HepG2 (cell line): Measurements from ENCODE around the gene CDAN1. TPM values are rescaled to one million over a fixed set of nuclear protein-coding genes. Genes with fewer than 3 reads are reported as not detected.
"Not testable (repeated sequence)": the region's sequence is repeated elsewhere in the genome, so short reads cannot be mapped to it uniquely, and the experiment has no call there.

Experiments
- ATAC-seq: fragments of 200-7000 bp; cut with Tn5 transposase; 3 replicates; pipeline ENCODE4 v1.9.1; 2020; ENCODE audit warnings: mild to moderate bottlenecking, moderate library complexity
- BruUV-seq: library from RNA; stranded (reverse); fragments of 400-500 nt; replicated peaks from 2 replicates; lab custom pipeline; 2021; lab: Mats Ljungman, UMichigan
- CTCF ChIA-PET: fragments of 300-600 bp; formaldehyde crosslinking; extraction: SDS; loops from one replicate; lab custom pipeline; 2021; ENCODE audit warnings: low total read pairs, inconsistent platforms, low intra/inter-chr PET ratio; lab: Yijun Ruan, JAX
- POLR2A ChIA-PET: fragments of 350-600 bp; sonication (Branson Sonifier 250); formaldehyde crosslinking; loops from one replicate; lab custom pipeline; 2020; ENCODE audit warnings: antibody characterized with exemption, inconsistent platforms; lab: Yijun Ruan, JAX
- DNase-seq: peaks from one replicate; pipeline ENCODE4 v3.0.0-alpha.2; 2015; ENCODE audit warnings: low spot score
- FAIRE-seq: peaks from 3 replicates; lab custom pipeline; 2011; peaks lifted over from hg19 to GRCh38; lab: Jason Lieb, UNC
- H2AFZ ChIP-seq: one replicate; pipeline ENCODE4 v1.6.1; 2011; ENCODE audit warnings: low read length, inconsistent platforms
- H3K27ac ChIP-seq: fragments of 300-600 bp; 3 replicates; pipeline ENCODE4 v1.8.0; 2011; ENCODE audit warnings: mixed run types, mild to moderate bottlenecking, mixed read lengths, low read length, inconsistent platforms; ENCODE audit not compliant: insufficient read depth; ENCODE audit errors: extremely low read length
- H3K27me3 ChIP-seq, 2 experiments: fragments of 200-600 bp in 1 of 2; 2 replicates in 1 of 2; 3 replicates in 1 of 2; pipeline versions ENCODE4 v1.6.0 to v1.8.0; 2011; ENCODE audit warnings: low read length in 2 of 2, mild to moderate bottlenecking in 2 of 2, moderate library complexity in 2 of 2, inconsistent platforms in 1 of 2; ENCODE audit not compliant: insufficient read depth in 2 of 2, control insufficient read depth in 1 of 2
- H3K36me3 ChIP-seq, 2 experiments: fragments of 200-600 bp in 1 of 2; replicated peaks in 1 of 2; 2 replicates in 1 of 2; 3 replicates in 1 of 2; pipeline versions ENCODE4 v1.5.1 to v1.8.0; 2011; ENCODE audit warnings: low read length in 2 of 2, inconsistent platforms in 1 of 2; ENCODE audit not compliant: insufficient read depth in 2 of 2, control insufficient read depth in 1 of 2
- H3K4me1 ChIP-seq: 2 replicates; pipeline ENCODE4 v1.5.1; 2012; ENCODE audit warnings: low read length, inconsistent platforms; ENCODE audit not compliant: insufficient read depth
- H3K4me2 ChIP-seq: 2 replicates; pipeline ENCODE4 v1.6.0; 2011; ENCODE audit warnings: low read depth, low read length, inconsistent platforms
- H3K4me3 ChIP-seq, 3 experiments: fragments of 200-600 bp in 1 of 3; sonication (generic), shearing (Covaris generic) in 1 of 3; replicated peaks in 1 of 3; 2 replicates each; pipeline ENCODE4 v1.5.1; 2011 to 2016; ENCODE audit warnings: low read length in 3 of 3, inconsistent platforms in 2 of 3, low read depth in 2 of 3, mild to moderate bottlenecking in 2 of 3, control low read depth in 1 of 3, mixed read lengths in 1 of 3; ENCODE audit not compliant: insufficient read depth in 1 of 3
- H3K79me2 ChIP-seq: one replicate; pipeline ENCODE4 v1.6.1; 2011; ENCODE audit warnings: low read length, inconsistent platforms; ENCODE audit not compliant: insufficient read depth
- H3K9ac ChIP-seq: 2 replicates; pipeline ENCODE4 v1.6.0; 2011; ENCODE audit warnings: mild to moderate bottlenecking, low read depth, low read length, inconsistent platforms; ENCODE audit not compliant: insufficient read depth
- H3K9me3 ChIP-seq: 2 replicates; pipeline ENCODE4 v1.5.1; 2012; ENCODE audit warnings: mild to moderate bottlenecking, low read length
- H4K20me1 ChIP-seq: 2 replicates; pipeline ENCODE4 v1.6.0; 2011; ENCODE audit warnings: inconsistent platforms, mild to moderate bottlenecking, low read length, moderate library complexity; ENCODE audit not compliant: insufficient read depth
- DMAP1 ChIP-seq: IDR thresholded peaks from 2 replicates; pipeline ENCODE4 v1.6.1; 2016
- EP300 ChIP-seq, 3 experiments: sonication (generic) in 1 of 3; formaldehyde crosslinking in 1 of 3; IDR thresholded peaks; 2 replicates each; pipeline versions ENCODE4 v1.5.1 to v1.6.1; 2011 to 2020; ENCODE audit warnings: low read depth in 2 of 3, low read length in 2 of 3, borderline replicate concordance in 1 of 3, improper control_type of control experiment in 1 of 3, mild to moderate bottlenecking in 1 of 3, missing genetic modification reagents in 1 of 3, moderate library complexity in 1 of 3
- FOSL1 ChIP-seq: sonication (generic); formaldehyde crosslinking; IDR thresholded peaks from 2 replicates; pipeline ENCODE4 v1.9.0; 2021; ENCODE audit warnings: missing genetic modification reagents, borderline replicate concordance
- GPN1 ChIP-seq: sonication (generic); formaldehyde crosslinking; IDR thresholded peaks from 2 replicates; pipeline ENCODE4 v1.5.1; 2020; ENCODE audit warnings: missing genetic modification reagents, borderline replicate concordance
- MXD3 ChIP-seq: IDR thresholded peaks from 2 replicates; pipeline ENCODE4 v1.6.1; 2016; ENCODE audit warnings: mild to moderate bottlenecking, missing biosample characterization, missing genetic modification reagents
- SALL2 ChIP-seq: sonication (generic); formaldehyde crosslinking; IDR thresholded peaks from 2 replicates; pipeline ENCODE4 v1.8.1; 2023; ENCODE audit warnings: mild to moderate bottlenecking, missing genetic modification reagents, inconsistent platforms
- SP140L ChIP-seq: sonication (generic); formaldehyde crosslinking; IDR thresholded peaks from 2 replicates; pipeline ENCODE4 v1.4.0; 2020; ENCODE audit warnings: missing genetic modification reagents, borderline replicate concordance
- THAP11 ChIP-seq: IDR thresholded peaks from 2 replicates; pipeline ENCODE4 v1.6.1; 2016; ENCODE audit warnings: missing biosample characterization, missing genetic modification reagents
- ZNF143 ChIP-seq: sonication (generic); formaldehyde crosslinking; IDR thresholded peaks from 2 replicates; pipeline ENCODE4 v1.4.0; 2020; ENCODE audit warnings: missing genetic modification reagents
- ZNF431 ChIP-seq: sonication (generic); formaldehyde crosslinking; IDR thresholded peaks from 2 replicates; pipeline ENCODE4 v1.9.0; 2022; ENCODE audit warnings: missing genetic modification reagents, low read depth, mild to moderate bottlenecking, borderline replicate concordance
- ZNF557 ChIP-seq: sonication (generic); formaldehyde crosslinking; IDR thresholded peaks from 2 replicates; pipeline ENCODE4 v1.4.0; 2020; ENCODE audit warnings: missing genetic modification reagents
- ZNF558 ChIP-seq: sonication (generic); formaldehyde crosslinking; IDR thresholded peaks from 2 replicates; pipeline ENCODE4 v1.9.0; 2022; ENCODE audit warnings: mild to moderate bottlenecking, missing genetic modification reagents, borderline replicate concordance
- ZNF567 ChIP-seq: sonication (generic); formaldehyde crosslinking; IDR thresholded peaks from 2 replicates; pipeline ENCODE4 v1.8.1; 2023; ENCODE audit warnings: mild to moderate bottlenecking, missing genetic modification reagents, borderline replicate concordance
- ZNF652 ChIP-seq: IDR thresholded peaks from 2 replicates; pipeline ENCODE4 v1.6.1; 2016; ENCODE audit warnings: low read depth, borderline replicate concordance
- ZNF720 ChIP-seq: sonication (generic); formaldehyde crosslinking; IDR thresholded peaks from 2 replicates; pipeline ENCODE4 v1.4.0; 2020; ENCODE audit warnings: missing genetic modification reagents
- ZNF792 ChIP-seq: IDR thresholded peaks from 2 replicates; pipeline ENCODE4 v1.6.1; 2016
- WGBS: methylation state at CpG from one replicate; pipeline ENCODE4 v1.1.6; 2017; ENCODE audit warnings: low lambda C conversion rate; 5-methylcytosine and 5-hydroxymethylcytosine counted together
- in situ Hi-C: cut with HindIII; loops from 2 replicates; pipeline ENCODE4 v1.10.0; 2017; ENCODE audit warnings: low pct_unique_long_range_greater_than_20kb; ENCODE audit not compliant: extremely low pct_ligation_motif_present
- intact Hi-C: fragments of 100-400 bp; cut with micrococcal nuclease; formaldehyde crosslinking; loops from one replicate; pipeline ENCODE4 v1.10.0; 2022; ENCODE audit not compliant: unreplicated experiment
- polyA plus RNA-seq, 8 experiments: library from polyadenylated mRNA; depleted of rRNA in 3 of 8; stranded (reverse) in 7 of 8; unstranded in 1 of 8; fragments of >200 nt; fragmentation: Illumina TruSeq in 4 of 8; extraction: Trizol in 4 of 8; gene quantifications; 2 replicates each; pipeline versions ENCODE4 v1.2.1 to v1.2.3, GENCODE V29; 2011 to 2016; ENCODE audit warnings: low read depth in 4 of 8, missing spikeins in 1 of 8, mixed read lengths in 1 of 8; ENCODE audit not compliant: insufficient read depth in 1 of 8
- total RNA-seq, 5 experiments: library from RNA; depleted of rRNA; stranded (reverse); fragments of >200 nt; fragmentation: Illumina TruSeq; extraction: Trizol; gene quantifications; 2 replicates each; pipeline ENCODE4 v1.2.3, GENCODE V29; 2016; ENCODE audit warnings: low read depth in 1 of 5
- TF ChIP-seq, protein P1 (sequence below): sonication (generic); formaldehyde crosslinking; conservative IDR thresholded peaks from 2 replicates; pipeline ENCODE4 v1.4.0; 2020; ENCODE audit warnings: mild to moderate bottlenecking, missing genetic modification reagents, moderate library complexity

CDAN1 gene
- total and polyA plus RNA-seq, 2 of the 13 experiments (the other 11 are each of a cell fraction or from before 2014, with no cell fraction given) = 5.0 to 16.1 TPM

- POLR2A ChIA-PET, FAIRE-seq: not testable (repeated sequence)
Observed at GRCh38 chr15:42761813-42762212, 24.9 kb upstream of the CDAN1 start.

DNA sequence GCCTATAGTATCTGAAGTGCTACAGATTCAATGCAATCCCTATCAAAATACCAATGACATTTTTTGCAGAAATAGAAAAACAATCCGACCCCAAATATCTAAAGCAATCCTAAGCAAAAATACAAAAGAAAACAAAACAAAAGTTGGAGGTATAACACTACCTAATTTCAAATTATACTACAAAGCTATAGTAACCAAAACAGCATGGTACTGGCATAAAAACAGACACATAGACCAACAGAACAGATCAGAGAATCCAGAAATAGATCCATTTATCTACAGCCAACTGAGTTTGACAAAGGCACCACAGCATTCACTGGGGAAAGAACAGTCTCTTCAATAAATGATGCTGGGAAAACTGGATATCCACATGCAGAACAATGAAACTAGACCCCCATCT, 23.8 kb upstream of the CDAN1 start:
- no peak for FAIRE-seq
- H4K20me1 ChIP-seq = no peaks in the 10 kb centered on the region
- H3K4me3 ChIP-seq = no peak overlapping the region
- H3K79me2 ChIP-seq = no peaks in the 10 kb centered on the region
- peaks cover 17% of the 10 kb centered on the region; the same call in 1 of the 2 replicates for H3K4me1 ChIP-seq
- H2AFZ ChIP-seq = no peak overlapping the region
- WGBS = 87% methylated on average over 1 of the region's 1 CpG
- peaks cover 20% of the 10 kb centered on the region for H3K9me3 ChIP-seq
- in situ Hi-C loops = no loop called here
- CTCF ChIA-PET = no interaction called here
- no peaks in the 10 kb centered on the region for H3K27me3 ChIP-seq
- intact Hi-C loops = no loop called here
- H3K4me2 ChIP-seq = no peak overlapping the region
- POLR2A ChIA-PET = no interaction called here
- no peak for ATAC-seq
- DNase-seq = no peak
- BruUV-seq = no TSS peak
- H3K27ac ChIP-seq = no peak overlapping the region
- no peaks in the 10 kb centered on the region for H3K36me3 ChIP-seq
- no peak overlapping the region for H3K9ac ChIP-seq
- TF ChIP-seq ZNF143 (CRISPR knock-in tag) (no peak), MXD3 (CRISPR knock-in tag) (no peak), GPN1 (CRISPR knock-in tag) (no peak), SP140L (CRISPR knock-in tag) (no peak), THAP11 (CRISPR knock-in tag) (no peak), EP300 (IDR thresholded peaks at IDR 0.05; ENCODE audit: low read depth in 2 of 2, low read length in 2 of 2) (no peak), EP300 (CRISPR knock-in tag; IDR thresholded peaks at IDR 0.05; ENCODE audit: borderline replicate concordance) (no peak), ZNF792 (no peak), DMAP1 (CRISPR knock-in tag) (no peak), FOSL1 (CRISPR knock-in tag) (no peak), ZNF558 (no peak), ZNF720 (CRISPR knock-in tag) (no peak), ZNF567 (CRISPR knock-in tag) (no peak), ZNF557 (CRISPR knock-in tag) (no peak), ZNF652 (CRISPR knock-in tag) (no peak), SALL2 (no peak)
- TF ChIP-seq, protein P1, sequence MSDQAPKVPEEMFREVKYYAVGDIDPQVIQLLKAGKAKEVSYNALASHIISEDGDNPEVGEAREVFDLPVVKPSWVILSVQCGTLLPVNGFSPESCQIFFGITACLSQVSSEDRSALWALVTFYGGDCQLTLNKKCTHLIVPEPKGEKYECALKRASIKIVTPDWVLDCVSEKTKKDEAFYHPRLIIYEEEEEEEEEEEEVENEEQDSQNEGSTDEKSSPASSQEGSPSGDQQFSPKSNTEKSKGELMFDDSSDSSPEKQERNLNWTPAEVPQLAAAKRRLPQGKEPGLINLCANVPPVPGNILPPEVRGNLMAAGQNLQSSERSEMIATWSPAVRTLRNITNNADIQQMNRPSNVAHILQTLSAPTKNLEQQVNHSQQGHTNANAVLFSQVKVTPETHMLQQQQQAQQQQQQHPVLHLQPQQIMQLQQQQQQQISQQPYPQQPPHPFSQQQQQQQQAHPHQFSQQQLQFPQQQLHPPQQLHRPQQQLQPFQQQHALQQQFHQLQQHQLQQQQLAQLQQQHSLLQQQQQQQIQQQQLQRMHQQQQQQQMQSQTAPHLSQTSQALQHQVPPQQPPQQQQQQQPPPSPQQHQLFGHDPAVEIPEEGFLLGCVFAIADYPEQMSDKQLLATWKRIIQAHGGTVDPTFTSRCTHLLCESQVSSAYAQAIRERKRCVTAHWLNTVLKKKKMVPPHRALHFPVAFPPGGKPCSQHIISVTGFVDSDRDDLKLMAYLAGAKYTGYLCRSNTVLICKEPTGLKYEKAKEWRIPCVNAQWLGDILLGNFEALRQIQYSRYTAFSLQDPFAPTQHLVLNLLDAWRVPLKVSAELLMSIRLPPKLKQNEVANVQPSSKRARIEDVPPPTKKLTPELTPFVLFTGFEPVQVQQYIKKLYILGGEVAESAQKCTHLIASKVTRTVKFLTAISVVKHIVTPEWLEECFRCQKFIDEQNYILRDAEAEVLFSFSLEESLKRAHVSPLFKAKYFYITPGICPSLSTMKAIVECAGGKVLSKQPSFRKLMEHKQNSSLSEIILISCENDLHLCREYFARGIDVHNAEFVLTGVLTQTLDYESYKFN = no peak

More at GRCh38 chr15:42761813-42762212, 24.9 kb upstream of the CDAN1 start:
- ATAC-seq, H3K9ac ChIP-seq, BruUV-seq, H3K36me3 ChIP-seq, H3K4me2 ChIP-seq, H3K27me3 ChIP-seq, CTCF ChIA-PET, H3K4me3 ChIP-seq, intact Hi-C loops, H3K79me2 ChIP-seq, in situ Hi-C loops, DNase-seq, H3K27ac ChIP-seq, H2AFZ ChIP-seq, H4K20me1 ChIP-seq: not testable (repeated sequence)
- H3K9me3 ChIP-seq = peaks cover 20% of the 10 kb centered on the region
- peaks cover 17% of the 10 kb centered on the region; the same call in 1 of the 2 replicates for H3K4me1 ChIP-seq
- TF ChIP-seq ZNF431 (CRISPR knock-in tag) = peak; percentile 90
- 86% methylated on average over 2 of the region's 2 CpGs for WGBS
